HepG2 (cell line): ENCODE results near the gene CERT1. TPM values are rescaled to one million over a fixed set of nuclear protein-coding genes. Genes with fewer than 3 reads are reported as not detected.

Source experiments
- AHDC1 ChIP-seq: sonication (generic); formaldehyde crosslinking; IDR thresholded peaks from 2 replicates; pipeline ENCODE4 v1.5.1; 2020; ENCODE audit warnings: mild to moderate bottlenecking, missing genetic modification reagents, borderline replicate concordance
- ARNTL ChIP-seq: sonication (generic); formaldehyde crosslinking; IDR thresholded peaks from 2 replicates; pipeline ENCODE4 v1.4.0; 2020; ENCODE audit warnings: mild to moderate bottlenecking, missing genetic modification reagents
- CBX5 ChIP-seq: sonication (generic); formaldehyde crosslinking; IDR thresholded peaks from 2 replicates; pipeline ENCODE4 v1.4.0; 2020; ENCODE audit warnings: missing genetic modification reagents, borderline replicate concordance
- FOXJ3 ChIP-seq: sonication (generic); formaldehyde crosslinking; IDR thresholded peaks from 2 replicates; pipeline ENCODE4 v1.4.0; 2020; ENCODE audit warnings: missing genetic modification reagents, mild to moderate bottlenecking, borderline replicate concordance
- FOXK1 ChIP-seq: sonication (generic); formaldehyde crosslinking; IDR thresholded peaks from 2 replicates; pipeline ENCODE4 v1.4.0; 2020; ENCODE audit warnings: low read depth, missing genetic modification reagents, borderline replicate concordance
- GABPB1 ChIP-seq: IDR thresholded peaks from 2 replicates; pipeline ENCODE4 v1.6.1; 2016; ENCODE audit warnings: mild to moderate bottlenecking, missing genetic modification reagents, moderate library complexity, missing compliant biosample characterization
- GATA4 ChIP-seq: sonication (generic); IDR thresholded peaks from 2 replicates; pipeline ENCODE4 v1.6.1; 2016; ENCODE audit warnings: antibody characterized with exemption, low read depth, borderline replicate concordance
- IKZF1 ChIP-seq: fragments of 450-650 bp; IDR thresholded peaks from 2 replicates; pipeline ENCODE4 v1.7.1; 2016
- MBD4 ChIP-seq: IDR thresholded peaks from 2 replicates; pipeline ENCODE4 v1.6.1; 2012; ENCODE audit warnings: low read length, inconsistent platforms, borderline replicate concordance
- MLX ChIP-seq: IDR thresholded peaks from 2 replicates; pipeline ENCODE4 v1.6.1; 2016
- MXD4 ChIP-seq: IDR thresholded peaks from 2 replicates; pipeline ENCODE4 v1.6.1; 2016; ENCODE audit warnings: mild to moderate bottlenecking, missing biosample characterization, missing genetic modification reagents
- NCOA5 ChIP-seq: sonication (generic); formaldehyde crosslinking; IDR thresholded peaks from 2 replicates; pipeline ENCODE4 v1.4.0; 2020; ENCODE audit warnings: missing genetic modification reagents
- SKI ChIP-seq: fragments of 450-650 bp; IDR thresholded peaks from one replicate; pipeline ENCODE4 v1.6.1; 2018; ENCODE audit warnings: mild to moderate bottlenecking; ENCODE audit not compliant: partially characterized antibody
- TBP ChIP-seq: sonication (generic); formaldehyde crosslinking; IDR thresholded peaks from 2 replicates; pipeline ENCODE4 v1.5.0; 2020; ENCODE audit warnings: missing genetic modification reagents
- XBP1 ChIP-seq: sonication (generic); formaldehyde crosslinking; IDR thresholded peaks from 2 replicates; pipeline ENCODE4 v1.5.0; 2020; ENCODE audit warnings: missing genetic modification reagents
- ZBTB8A ChIP-seq: sonication (generic); formaldehyde crosslinking; IDR thresholded peaks from 2 replicates; pipeline ENCODE4 v1.4.0; 2020; ENCODE audit warnings: mild to moderate bottlenecking, low read depth, missing genetic modification reagents, borderline replicate concordance
- ZKSCAN1 ChIP-seq: fragments of 150-350 bp; IDR thresholded peaks from 2 replicates; pipeline ENCODE4 v1.6.1; 2014; ENCODE audit warnings: low read length
- ZNF136 ChIP-seq: sonication (generic); formaldehyde crosslinking; IDR thresholded peaks from 2 replicates; pipeline ENCODE4 v1.8.1; 2022; ENCODE audit warnings: low read depth, mild to moderate bottlenecking, moderate library complexity, missing genetic modification reagents
- ZNF138 ChIP-seq: sonication (generic); formaldehyde crosslinking; IDR thresholded peaks from 2 replicates; pipeline ENCODE4 v1.5.0; 2020; ENCODE audit warnings: mild to moderate bottlenecking, low read depth, missing genetic modification reagents
- ZNF530 ChIP-seq: sonication (generic); formaldehyde crosslinking; IDR thresholded peaks from 2 replicates; pipeline ENCODE4 v1.5.0; 2020; ENCODE audit warnings: low read depth, mild to moderate bottlenecking, missing genetic modification reagents
- ZNF567 ChIP-seq: sonication (generic); formaldehyde crosslinking; IDR thresholded peaks from 2 replicates; pipeline ENCODE4 v1.8.1; 2023; ENCODE audit warnings: mild to moderate bottlenecking, missing genetic modification reagents, borderline replicate concordance
- ZNF629 ChIP-seq: sonication (generic); formaldehyde crosslinking; conservative IDR thresholded peaks from 2 replicates; pipeline ENCODE4 v1.5.0; 2020; ENCODE audit warnings: missing genetic modification reagents
- ZNF652 ChIP-seq: IDR thresholded peaks from 2 replicates; pipeline ENCODE4 v1.6.1; 2016; ENCODE audit warnings: low read depth, borderline replicate concordance
- ZNF879 ChIP-seq: sonication (generic); formaldehyde crosslinking; IDR thresholded peaks from 2 replicates; pipeline ENCODE4 v1.8.1; 2023; ENCODE audit warnings: missing genetic modification reagents
- polyA plus RNA-seq, 8 experiments: library from polyadenylated mRNA; depleted of rRNA in 3 of 8; stranded (reverse) in 7 of 8; unstranded in 1 of 8; fragments of >200 nt; fragmentation: Illumina TruSeq in 4 of 8; extraction: Trizol in 4 of 8; gene quantifications; 2 replicates each; pipeline versions ENCODE4 v1.2.1 to v1.2.3, GENCODE V29; 2011 to 2016; ENCODE audit warnings: low read depth in 4 of 8, missing spikeins in 1 of 8, mixed read lengths in 1 of 8; ENCODE audit not compliant: insufficient read depth in 1 of 8
- total RNA-seq, 5 experiments: library from RNA; depleted of rRNA; stranded (reverse); fragments of >200 nt; fragmentation: Illumina TruSeq; extraction: Trizol; gene quantifications; 2 replicates each; pipeline ENCODE4 v1.2.3, GENCODE V29; 2016; ENCODE audit warnings: low read depth in 1 of 5
- TF ChIP-seq, protein P1 (sequence below): sonication (generic); formaldehyde crosslinking; IDR thresholded peaks from 2 replicates; pipeline ENCODE4; 2020; ENCODE audit warnings: missing genetic modification reagents, mild to moderate bottlenecking, borderline replicate concordance

CERT1 gene
- total and polyA plus RNA-seq, 2 of the 13 experiments (the other 11 are each of a cell fraction or from before 2014, with no cell fraction given): 8.2 to 12.7 TPM

GRCh38 chr5:75523275-75523674 is 11.8 kb upstream of the CERT1 start (continued):
- TF ChIP-seq FOXK1 (CRISPR knock-in tag) (0 out of 2 replicates have a peak, but pooled peaks have one; percentile 44), ZNF136 (CRISPR knock-in tag) (no peak), ZKSCAN1 (no peak), ZBTB8A (CRISPR knock-in tag) (no peak), MLX (CRISPR knock-in tag) (no peak), ZNF629 (CRISPR knock-in tag) (no peak), GATA4 (peak; percentile 21; the same call in 1 of the 2 replicates), ZNF138 (CRISPR knock-in tag) (no peak), ZNF530 (no peak), TBP (CRISPR knock-in tag) (no peak), MBD4 (no peak), XBP1 (CRISPR knock-in tag) (no peak), ZNF567 (CRISPR knock-in tag) (no peak), ZNF652 (CRISPR knock-in tag) (no peak), GABPB1 (CRISPR knock-in tag) (no peak), ZNF879 (CRISPR knock-in tag) (no peak), CBX5 (CRISPR knock-in tag) (no peak), NCOA5 (no peak), MXD4 (no peak), SKI (peak; percentile 50), FOXJ3 (CRISPR knock-in tag) (peak; percentile 71; the same call in 1 of the 2 replicates), IKZF1 (no peak), AHDC1 (CRISPR knock-in tag) (no peak), ARNTL (CRISPR knock-in tag) (no peak)
- TF ChIP-seq, protein P1, sequence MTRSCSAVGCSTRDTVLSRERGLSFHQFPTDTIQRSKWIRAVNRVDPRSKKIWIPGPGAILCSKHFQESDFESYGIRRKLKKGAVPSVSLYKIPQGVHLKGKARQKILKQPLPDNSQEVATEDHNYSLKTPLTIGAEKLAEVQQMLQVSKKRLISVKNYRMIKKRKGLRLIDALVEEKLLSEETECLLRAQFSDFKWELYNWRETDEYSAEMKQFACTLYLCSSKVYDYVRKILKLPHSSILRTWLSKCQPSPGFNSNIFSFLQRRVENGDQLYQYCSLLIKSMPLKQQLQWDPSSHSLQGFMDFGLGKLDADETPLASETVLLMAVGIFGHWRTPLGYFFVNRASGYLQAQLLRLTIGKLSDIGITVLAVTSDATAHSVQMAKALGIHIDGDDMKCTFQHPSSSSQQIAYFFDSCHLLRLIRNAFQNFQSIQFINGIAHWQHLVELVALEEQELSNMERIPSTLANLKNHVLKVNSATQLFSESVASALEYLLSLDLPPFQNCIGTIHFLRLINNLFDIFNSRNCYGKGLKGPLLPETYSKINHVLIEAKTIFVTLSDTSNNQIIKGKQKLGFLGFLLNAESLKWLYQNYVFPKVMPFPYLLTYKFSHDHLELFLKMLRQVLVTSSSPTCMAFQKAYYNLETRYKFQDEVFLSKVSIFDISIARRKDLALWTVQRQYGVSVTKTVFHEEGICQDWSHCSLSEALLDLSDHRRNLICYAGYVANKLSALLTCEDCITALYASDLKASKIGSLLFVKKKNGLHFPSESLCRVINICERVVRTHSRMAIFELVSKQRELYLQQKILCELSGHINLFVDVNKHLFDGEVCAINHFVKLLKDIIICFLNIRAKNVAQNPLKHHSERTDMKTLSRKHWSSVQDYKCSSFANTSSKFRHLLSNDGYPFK: no peak
